Left cardiac atrium (tissue), 4 donors: ENCODE results near the gene ORAI3. TPM values are rescaled to one million over a fixed set of nuclear protein-coding genes. Genes with fewer than 3 reads are reported as not detected.

Experiments
- ATAC-seq, 2 donors: fragments of 200-7000 bp; cut with Tn5 transposase; one replicate each; pipeline ENCODE4 v1.9.1; 2020; ENCODE audit warnings: mild to moderate bottlenecking in 2 of 2, moderate library complexity in 2 of 2
- DNase-seq: peaks from one replicate; pipeline ENCODE4 v3.0.0-alpha.2; 2020
- intact Hi-C, 2 donors: fragments of 100-400 bp; cut with DNase I; formaldehyde crosslinking; loops; one replicate each; pipeline versions ENCODE4 v1.14.1 to v1.15.1; 2022 to 2023
- total RNA-seq, 2 donors: library from RNA; stranded (reverse); fragmentation: NEBNext Ultra II Directional; extraction: Animal tissue kit (Norgen Biotek cat#: 25700); gene quantifications; one replicate each; pipeline ENCODE4 v1.2.1, GENCODE V29; 2021
- donor health status: DM: no; HTN: yes; CAD: no.
- donor health status: DM: no; HTN: yes; CAD: no; lungs with severe emphysema.
- donor health status: DM: yes; HTN: yes; CAD: no.
- donor health status: Dilated cardiomyopathy.

Gene ORAI3
- total RNA-seq, 2 donors from 2014 or later, result 8.8 to 14.2 TPM

DNA sequence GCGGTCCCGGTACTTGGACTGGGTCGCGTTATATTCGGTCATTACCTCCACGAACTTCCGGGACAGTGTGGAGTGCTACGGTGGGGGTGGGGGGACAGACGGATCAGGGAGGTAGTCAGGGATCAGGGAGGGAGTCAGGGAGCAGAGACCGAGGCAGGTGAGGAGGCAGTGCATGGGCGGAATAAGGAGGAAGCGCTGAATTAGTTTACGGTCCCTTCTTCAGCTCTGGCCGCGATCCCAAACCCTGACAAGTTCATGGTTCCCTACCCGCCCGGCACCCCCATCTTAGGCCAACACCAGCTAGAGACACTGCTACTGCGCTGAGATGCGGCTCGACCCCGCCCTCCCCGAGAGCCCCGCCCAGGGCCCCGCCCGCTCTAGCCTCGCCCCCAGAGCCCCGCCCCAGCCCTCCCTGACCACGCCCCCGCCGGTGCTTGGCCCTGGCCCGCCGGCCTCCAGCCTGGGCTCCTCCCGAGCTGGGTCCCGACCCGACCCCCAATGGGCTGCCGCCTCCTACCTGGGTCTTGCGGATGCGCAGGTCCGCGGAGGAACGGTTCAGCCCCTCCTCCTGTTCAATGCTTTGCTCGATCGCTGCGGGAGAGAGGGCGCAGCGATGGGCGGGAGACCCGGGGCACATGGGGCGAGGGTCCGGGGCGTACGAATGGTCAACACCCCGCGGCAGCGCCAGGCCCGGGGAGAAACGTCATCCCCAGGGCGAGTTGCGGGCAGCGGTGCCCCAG is 48.3 kb downstream of the ORAI3 start:
- intact Hi-C loops, result loop anchor here in 1 of 2 donors (5.0 kb wide), 1 partner anchor 35 kb away; the partner anchor contains the start of gene STX4
- DNase-seq (peak; percentile 86), ATAC-seq (peak; percentile 94 to 97)

DNA sequence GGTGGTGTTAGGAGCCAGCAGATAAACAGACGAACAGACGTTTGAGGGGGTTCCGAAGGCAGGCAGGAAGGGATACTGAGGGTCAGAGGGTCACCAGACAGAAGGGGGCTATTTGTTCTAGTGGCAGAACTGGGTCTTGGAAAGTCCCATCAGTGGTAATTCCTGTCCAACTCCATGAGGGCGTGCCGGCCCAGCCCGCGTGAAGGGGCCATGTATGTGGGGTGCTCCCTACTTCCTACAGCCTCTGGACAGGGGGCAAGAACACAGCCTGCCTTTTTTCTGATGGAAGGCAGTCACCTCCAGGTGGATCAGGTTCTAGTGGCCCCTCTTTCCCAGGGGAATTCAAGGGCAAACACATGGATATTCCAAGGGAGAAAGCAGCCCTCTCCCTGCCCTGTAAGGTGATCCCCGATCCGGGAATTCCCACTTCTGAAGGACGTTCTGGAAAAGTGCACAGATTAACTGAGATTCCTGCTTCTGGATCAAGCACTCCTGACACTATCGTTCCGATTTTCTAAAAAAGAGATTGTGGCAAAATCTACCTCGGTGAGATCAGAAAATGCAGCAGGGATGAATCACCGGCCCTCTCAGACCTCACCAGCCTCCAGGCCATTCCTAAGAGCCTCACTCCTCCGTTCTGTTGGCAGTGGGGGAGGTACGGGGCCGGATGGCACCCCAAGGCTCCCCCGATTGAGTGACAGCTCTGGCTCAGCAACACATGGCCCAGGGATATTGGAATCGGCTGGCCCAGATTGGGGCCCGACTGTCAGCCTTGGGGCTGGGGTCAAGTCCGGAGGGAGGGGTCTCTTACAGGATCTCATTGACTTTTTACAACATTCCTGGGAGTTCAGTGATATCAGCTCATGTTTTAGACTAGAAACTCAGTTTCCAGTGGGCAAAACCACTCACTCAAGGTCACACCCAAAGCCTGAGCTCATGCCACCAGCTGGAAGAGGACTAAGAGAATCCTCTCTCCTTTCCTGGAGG is 49.1 kb downstream of the ORAI3 start:
- ATAC-seq (peak in 1 of 2 donors; percentile 69), DNase-seq (no peak)
- intact Hi-C loops, result loop anchor here in 1 of 2 donors (5.0 kb wide), 1 partner anchor 34 kb away; the partner anchor contains the start of gene STX4

GRCh38 chr16:30998852-30999761 is 50.2 kb downstream of the ORAI3 start:
- ATAC-seq, result no peak
- intact Hi-C loops, result loop anchor here in 1 of 2 donors (5.0 kb wide), 1 partner anchor 33 kb away; the partner anchor contains the start of gene STX4
- no peak for DNase-seq

- no peak for DNase-seq
- intact Hi-C loops, result no loop called here
- ATAC-seq, result no peak
These were observed 52.0 kb downstream of the ORAI3 start for GRCh38 chr16:31000671-31001382.

DNA sequence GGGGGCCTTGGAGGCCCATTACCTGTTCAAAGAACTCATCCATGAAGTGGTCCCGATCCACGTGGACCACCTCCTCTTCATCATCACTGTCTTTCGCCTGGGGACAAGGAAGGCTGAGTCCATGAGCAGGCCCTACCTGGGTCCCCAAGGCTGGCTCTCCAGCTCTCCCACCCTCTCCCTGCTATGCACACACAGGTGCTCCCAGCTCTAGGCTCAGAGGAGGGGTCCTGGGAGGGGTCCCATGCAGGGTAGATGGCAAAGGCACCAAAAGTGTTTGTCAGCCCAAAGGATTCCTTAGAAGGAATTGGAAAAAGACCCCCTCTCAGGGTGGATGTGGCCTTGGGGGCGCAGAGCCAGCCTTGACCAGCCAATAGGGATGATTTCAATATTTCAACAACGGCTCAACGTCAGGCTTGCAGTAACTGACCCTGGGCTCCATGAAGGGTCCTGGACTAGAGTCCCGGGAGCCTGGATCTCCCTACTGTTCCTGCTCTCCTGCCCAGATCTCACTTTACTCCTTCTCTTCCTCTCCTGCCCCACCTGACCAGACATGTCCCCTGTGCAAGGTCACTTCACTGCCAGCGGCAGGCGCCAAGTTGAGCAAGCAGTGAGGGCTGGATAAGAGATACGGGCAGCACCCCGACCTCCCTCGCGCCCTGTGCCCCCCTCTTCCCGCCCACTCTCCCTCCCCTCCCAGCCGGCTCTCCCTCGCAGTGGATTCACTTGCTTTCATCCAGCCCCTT is 52.8 kb downstream of the ORAI3 start:
- intact Hi-C loops, result no loop called here
- no peak for DNase-seq
- ATAC-seq, result no peak

- ATAC-seq (no peak), DNase-seq (no peak)
- intact Hi-C loops, result no loop called here
These were observed 53.4 kb downstream of the ORAI3 start for GRCh38 chr16:31002250-31002700.

DNA sequence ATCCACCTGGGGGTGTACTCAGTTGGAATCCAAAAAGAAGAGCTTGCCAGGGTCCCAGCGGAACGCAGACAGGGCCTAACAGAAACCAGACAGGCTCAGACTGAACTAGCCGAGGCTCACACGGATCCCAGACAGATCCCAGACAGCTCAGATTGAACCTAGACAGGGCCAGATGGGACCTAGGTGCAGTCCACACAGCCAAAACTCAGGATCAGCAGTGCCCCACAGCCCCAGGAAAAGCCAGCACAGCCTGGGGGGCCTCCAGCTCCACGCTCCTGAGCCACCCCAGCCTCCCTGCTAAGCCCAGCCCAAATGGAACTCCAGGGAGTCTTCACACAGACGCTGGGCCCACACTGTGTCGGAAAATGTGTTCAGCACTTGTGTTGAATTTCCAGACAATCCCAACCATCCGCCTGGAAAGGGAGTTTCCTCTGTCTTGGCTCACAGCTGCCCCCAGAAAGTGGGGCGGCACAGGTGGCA is 54.0 kb downstream of the ORAI3 start:
- ATAC-seq (no peak), DNase-seq (no peak)
- intact Hi-C loops, result no loop called here

DNA sequence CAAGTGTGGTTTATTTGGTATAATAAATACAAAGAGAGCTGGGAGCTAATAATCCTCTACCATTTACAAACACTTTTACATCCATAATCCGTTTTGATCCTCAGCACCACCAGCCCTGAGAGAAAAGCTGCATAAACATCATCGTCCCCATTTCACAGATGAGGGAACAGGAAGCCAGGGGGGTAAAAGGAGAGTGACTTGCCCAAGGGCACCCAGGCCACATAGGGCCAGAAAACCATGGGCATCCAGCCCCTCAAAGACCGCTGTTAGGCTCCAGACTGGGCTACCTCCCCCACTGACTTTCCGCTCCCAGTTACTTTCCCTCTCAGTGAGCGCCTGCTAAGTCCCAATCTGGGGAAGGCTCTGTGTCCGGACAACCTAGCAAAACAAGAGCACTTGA is 54.9 kb downstream of the ORAI3 start:
- intact Hi-C loops, result no loop called here
- ATAC-seq (no peak), DNase-seq (no peak)

Other genes with a start within 250 kb of the ORAI3 start
- gene SRCAP, start 249.9 kb upstream of the ORAI3 start, total RNA-seq, result 10 to 100 TPM; 42.3 to 45.9 TPM
- 10 to 100 TPM; 17.8 to 18.6 TPM for gene PHKG2, start 200.6 kb upstream of the ORAI3 start, total RNA-seq
- 1 to 10 TPM in 1 of 2 donors, under 1 TPM in 1; 0.52 to 1.1 TPM for gene CFAP119, start 187.0 kb upstream of the ORAI3 start, total RNA-seq
- gene RNF40, start 186.7 kb upstream of the ORAI3 start, total RNA-seq, result 10 to 100 TPM; 41.2 to 72.1 TPM
- gene ZNF629, start 161.9 kb upstream of the ORAI3 start, total RNA-seq, result 10 to 100 TPM; 16.6 to 28.3 TPM
- gene BCL7C, start 55.0 kb upstream of the ORAI3 start, total RNA-seq, result 10 to 100 TPM; 20.9 to 27.9 TPM
- gene CTF1, start 52.5 kb upstream of the ORAI3 start, total RNA-seq, result 1 to 10 TPM; 6.8 to 7.3 TPM
- 10 to 100 TPM in 1 of 2 donors, 1 to 10 TPM in 1; 6.4 to 10.1 TPM for gene FBXL19, start 25.5 kb upstream of the ORAI3 start, total RNA-seq
- gene SETD1A, start 8.7 kb downstream of the ORAI3 start, total RNA-seq, result 10 to 100 TPM in 1 of 2 donors, 1 to 10 TPM in 1; 9.2 to 10.9 TPM
- 1 to 10 TPM; 9.8 to 10.0 TPM for gene HSD3B7, start 36.1 kb downstream of the ORAI3 start, total RNA-seq
- gene STX1B, start 61.6 kb downstream of the ORAI3 start, total RNA-seq, result 1 to 10 TPM; 1.1 to 1.2 TPM
- gene STX4, start 84.5 kb downstream of the ORAI3 start, total RNA-seq, result 10 to 100 TPM; 45.8 to 53.4 TPM
- gene ZNF668, start 125.2 kb downstream of the ORAI3 start, total RNA-seq, result 1 to 10 TPM; 5.5 to 6.6 TPM
- 1 to 10 TPM; 7.6 to 8.2 TPM for gene ZNF646, start 125.4 kb downstream of the ORAI3 start, total RNA-seq
- 1 to 10 TPM in 1 of 2 donors, under 1 TPM in 1; 0.71 to 1.1 TPM for gene PRSS53, start 139.9 kb downstream of the ORAI3 start, total RNA-seq
- gene VKORC1, start 145.7 kb downstream of the ORAI3 start, total RNA-seq, result 10 to 100 TPM; 47.1 to 53.2 TPM
- 10 to 100 TPM; 43.4 to 46.4 TPM for gene BCKDK, start 159.3 kb downstream of the ORAI3 start, total RNA-seq
- gene KAT8, start 168.6 kb downstream of the ORAI3 start, total RNA-seq, result 10 to 100 TPM; 57.3 to 74.1 TPM
- gene PRSS8, start 186.7 kb downstream of the ORAI3 start, total RNA-seq, result under 1 TPM in 1 of 2 donors, not detected in 1; 0.21 TPM
- 1 to 10 TPM; 3.0 to 4.2 TPM for gene PRSS36, start 201.0 kb downstream of the ORAI3 start, total RNA-seq
- gene FUS, start 231.1 kb downstream of the ORAI3 start, total RNA-seq, result 100 to 1,000 TPM in 1 of 2 donors, 10 to 100 TPM in 1; 99.5 to 192 TPM